PFSK-1 (cell line): ENCODE measurements around the gene ETV1.

Experiments used
- REST ChIP-seq, 2 experiments: IDR thresholded peaks; 2 replicates each; pipeline versions ENCODE4 v1.6.1 to v1.8.0; 2011 to 2012; ENCODE audit warnings: low read depth in 2 of 2, low read length in 2 of 2, control low read depth in 1 of 2, inconsistent platforms in 1 of 2, mild to moderate bottlenecking in 1 of 2, moderate library complexity in 1 of 2; ENCODE audit not compliant: insufficient read depth in 1 of 2
- SIN3A ChIP-seq: IDR thresholded peaks from 2 replicates; pipeline ENCODE4 v1.6.1; 2012; ENCODE audit warnings: mild to moderate bottlenecking, low read length, moderate library complexity, borderline replicate concordance; ENCODE audit not compliant: insufficient read depth

GRCh38 chr7:13872709-13873108 is 116.8 kb downstream of the ETV1 start:
- no peak for TF ChIP-seq SIN3A
- no peak for TF ChIP-seq REST (IDR thresholded peaks at IDR 0.05; ENCODE audit: insufficient read depth in 1 of 2, low read depth in 2 of 2, low read length in 2 of 2)
